Measurements from ENCODE around the gene ESRRB.

ESRRB gene

DNA sequence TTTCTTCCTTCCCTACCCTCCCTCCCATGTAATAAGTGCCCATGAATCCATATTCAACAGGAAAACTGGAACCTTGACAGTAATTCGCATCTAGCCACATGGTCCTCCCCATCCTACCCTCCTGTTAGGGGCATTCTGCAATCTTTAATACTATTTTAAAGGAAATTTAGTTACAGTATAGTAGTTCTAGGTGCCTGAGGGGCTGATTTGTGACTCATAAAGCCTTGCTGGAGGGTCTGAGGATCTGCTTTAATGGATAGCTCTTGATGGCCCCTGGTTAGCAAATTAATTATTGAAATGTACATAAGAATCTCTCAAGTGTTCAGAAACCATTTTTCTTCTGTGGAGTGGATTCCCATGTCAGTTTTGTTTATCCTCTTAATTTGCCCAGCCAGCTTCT lies 54.1 kb downstream of the ESRRB start:
- no peak overlapping the region for H3K4me3 ChIP-seq
- TF ChIP-seq, protein P1, sequence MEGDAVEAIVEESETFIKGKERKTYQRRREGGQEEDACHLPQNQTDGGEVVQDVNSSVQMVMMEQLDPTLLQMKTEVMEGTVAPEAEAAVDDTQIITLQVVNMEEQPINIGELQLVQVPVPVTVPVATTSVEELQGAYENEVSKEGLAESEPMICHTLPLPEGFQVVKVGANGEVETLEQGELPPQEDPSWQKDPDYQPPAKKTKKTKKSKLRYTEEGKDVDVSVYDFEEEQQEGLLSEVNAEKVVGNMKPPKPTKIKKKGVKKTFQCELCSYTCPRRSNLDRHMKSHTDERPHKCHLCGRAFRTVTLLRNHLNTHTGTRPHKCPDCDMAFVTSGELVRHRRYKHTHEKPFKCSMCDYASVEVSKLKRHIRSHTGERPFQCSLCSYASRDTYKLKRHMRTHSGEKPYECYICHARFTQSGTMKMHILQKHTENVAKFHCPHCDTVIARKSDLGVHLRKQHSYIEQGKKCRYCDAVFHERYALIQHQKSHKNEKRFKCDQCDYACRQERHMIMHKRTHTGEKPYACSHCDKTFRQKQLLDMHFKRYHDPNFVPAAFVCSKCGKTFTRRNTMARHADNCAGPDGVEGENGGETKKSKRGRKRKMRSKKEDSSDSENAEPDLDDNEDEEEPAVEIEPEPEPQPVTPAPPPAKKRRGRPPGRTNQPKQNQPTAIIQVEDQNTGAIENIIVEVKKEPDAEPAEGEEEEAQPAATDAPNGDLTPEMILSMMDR (IDR thresholded peaks at IDR 0.05): no peak
- no peak overlapping the region for H3K27ac ChIP-seq
- no peak for DNase-seq (ENCODE audit: low spot score)

GRCh38 chr14:76430475-76430980 lies 54.6 kb downstream of the ESRRB start:
- no peak overlapping the region for H3K4me3 ChIP-seq
- H3K27ac ChIP-seq: no peak overlapping the region
- TF ChIP-seq, protein P1 (IDR thresholded peaks at IDR 0.05): no peak
- DNase-seq (ENCODE audit: low spot score): no peak

- H3K4me3 ChIP-seq: no peak overlapping the region
These were observed 55.6 kb downstream of the ESRRB start for GRCh38 chr14:76431538-76431937.

GRCh38 chr14:76432827-76433752 lies 57.2 kb downstream of the ESRRB start:
- TF ChIP-seq, protein P1 (IDR thresholded peaks at IDR 0.05): no peak
- no peak overlapping the region for H3K27ac ChIP-seq
- DNase-seq (ENCODE audit: low spot score): no peak

More at GRCh38 chr14:76431538-76431937, 55.6 kb downstream of the ESRRB start:
- no peak overlapping the region for H3K27ac ChIP-seq
- DNase-seq (ENCODE audit: low spot score): no peak
- TF ChIP-seq, protein P1 (IDR thresholded peaks at IDR 0.05): no peak

GRCh38 chr14:76434220-76434619 lies 58.3 kb downstream of the ESRRB start:
- TF ChIP-seq, protein P1 (IDR thresholded peaks at IDR 0.05): no peak
- no peak overlapping the region for H3K4me3 ChIP-seq
- no peak for DNase-seq (ENCODE audit: low spot score)
- no peak overlapping the region for H3K27ac ChIP-seq

More at GRCh38 chr14:76432827-76433752, 57.2 kb downstream of the ESRRB start:
- no peak overlapping the region for H3K4me3 ChIP-seq

DNA sequence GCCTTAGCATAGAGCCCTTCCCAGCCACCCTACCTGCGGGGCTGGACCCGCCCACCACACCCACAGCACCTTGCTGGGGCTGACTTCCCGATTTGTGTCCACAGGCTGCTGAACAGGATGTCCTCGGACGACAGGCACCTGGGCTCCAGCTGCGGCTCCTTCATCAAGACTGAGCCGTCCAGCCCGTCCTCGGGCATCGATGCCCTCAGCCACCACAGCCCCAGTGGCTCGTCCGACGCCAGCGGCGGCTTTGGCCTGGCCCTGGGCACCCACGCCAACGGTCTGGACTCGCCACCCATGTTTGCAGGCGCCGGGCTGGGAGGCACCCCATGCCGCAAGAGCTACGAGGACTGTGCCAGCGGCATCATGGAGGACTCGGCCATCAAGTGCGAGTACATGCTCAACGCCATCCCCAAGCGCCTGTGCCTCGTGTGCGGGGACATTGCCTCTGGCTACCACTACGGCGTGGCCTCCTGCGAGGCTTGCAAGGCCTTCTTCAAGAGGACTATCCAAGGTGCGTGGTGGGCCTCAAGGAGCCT lies 63.4 kb downstream of the ESRRB start:
- TF ChIP-seq, protein P1 (IDR thresholded peaks at IDR 0.05): no peak
- no peak for DNase-seq (ENCODE audit: low spot score)
- Histone ChIP-seq H3K27ac (no peak overlapping the region), H3K4me3 (no peak overlapping the region)
